Stomach (tissue), 4 donors: ENCODE data around the gene ANKLE2.

Experiments used
- POLR2AphosphoS5 ChIP-seq, 3 donors: sonication (generic); formaldehyde crosslinking; IDR thresholded peaks; one replicate each; pipeline ENCODE4 v1.6.1; 2016; ENCODE audit warnings: antibody characterized with exemption in 3 of 3
- TF ChIP-seq, protein P1 (sequence below), 7 experiments: fragments of 450-650 bp in 4 of 7; fragments of 200-600 bp in 3 of 7; sonication (generic) in 3 of 7; IDR thresholded peaks; one replicate each; pipeline ENCODE4 v1.5.1; 2016 to 2019; ENCODE audit warnings: antibody characterized with exemption in 7 of 7, control low read depth in 2 of 7, mild to moderate bottlenecking in 1 of 7

DNA sequence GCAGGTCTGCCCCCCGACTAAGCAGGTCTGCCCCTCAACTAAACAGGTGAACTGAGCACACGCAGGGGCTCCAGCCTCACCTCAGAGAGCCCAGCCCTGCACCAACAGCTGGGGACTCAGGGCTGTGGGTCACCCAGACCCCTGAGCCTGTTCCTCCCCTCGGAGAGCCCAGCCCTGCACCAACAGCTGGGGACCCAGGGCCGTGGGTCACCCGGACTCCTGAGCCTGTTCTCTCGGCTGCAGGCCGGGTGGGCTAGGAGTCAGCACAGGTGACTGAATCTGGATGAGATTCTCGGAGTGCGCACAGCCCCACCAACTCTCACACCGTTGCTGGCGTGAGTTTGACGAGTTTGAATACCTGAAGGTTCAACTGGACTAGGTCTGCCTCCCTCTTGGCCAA is 20.3 kb upstream of the ANKLE2 start:
- TF ChIP-seq, protein P1, sequence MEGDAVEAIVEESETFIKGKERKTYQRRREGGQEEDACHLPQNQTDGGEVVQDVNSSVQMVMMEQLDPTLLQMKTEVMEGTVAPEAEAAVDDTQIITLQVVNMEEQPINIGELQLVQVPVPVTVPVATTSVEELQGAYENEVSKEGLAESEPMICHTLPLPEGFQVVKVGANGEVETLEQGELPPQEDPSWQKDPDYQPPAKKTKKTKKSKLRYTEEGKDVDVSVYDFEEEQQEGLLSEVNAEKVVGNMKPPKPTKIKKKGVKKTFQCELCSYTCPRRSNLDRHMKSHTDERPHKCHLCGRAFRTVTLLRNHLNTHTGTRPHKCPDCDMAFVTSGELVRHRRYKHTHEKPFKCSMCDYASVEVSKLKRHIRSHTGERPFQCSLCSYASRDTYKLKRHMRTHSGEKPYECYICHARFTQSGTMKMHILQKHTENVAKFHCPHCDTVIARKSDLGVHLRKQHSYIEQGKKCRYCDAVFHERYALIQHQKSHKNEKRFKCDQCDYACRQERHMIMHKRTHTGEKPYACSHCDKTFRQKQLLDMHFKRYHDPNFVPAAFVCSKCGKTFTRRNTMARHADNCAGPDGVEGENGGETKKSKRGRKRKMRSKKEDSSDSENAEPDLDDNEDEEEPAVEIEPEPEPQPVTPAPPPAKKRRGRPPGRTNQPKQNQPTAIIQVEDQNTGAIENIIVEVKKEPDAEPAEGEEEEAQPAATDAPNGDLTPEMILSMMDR (IDR thresholded peaks at IDR 0.05): no peak
- no peak for TF ChIP-seq POLR2AphosphoS5 (IDR thresholded peaks at IDR 0.05)
